SK-MEL-5 (cell line): Measurements from ENCODE around the gene LIAS. TPM values are rescaled to one million over a fixed set of nuclear protein-coding genes. Genes with fewer than 3 reads are reported as not detected.

Experiments
- DNase-seq: peaks from one replicate; pipeline ENCODE4 v3.0.0-alpha.2; 2016; ENCODE audit warnings: low read depth, low spot score
- in situ Hi-C: cut with HindIII; loops from 2 replicates; pipeline ENCODE4 v1.10.0; 2016; ENCODE audit warnings: low sequenced_read_pairs, high pct_unique_total_duplicates, low pct_unique_long_range_greater_than_20kb
- small RNA-seq, 2 experiments: library from RNA; depleted of rRNA; stranded (forward); fragments of <200 nt; gene quantifications; one replicate each; pipeline ENCODE3, GENCODE V24; 2014
- total RNA-seq: library from RNA; depleted of rRNA; stranded (reverse); fragments of >200 nt; shearing (Covaris generic); gene quantifications from 2 replicates; pipeline ENCODE4 v1.2.3, GENCODE V29; 2014; rRNA removed

LIAS gene
- total RNA-seq, 1 experiment from 2014 or later = 20.5 TPM

DNA sequence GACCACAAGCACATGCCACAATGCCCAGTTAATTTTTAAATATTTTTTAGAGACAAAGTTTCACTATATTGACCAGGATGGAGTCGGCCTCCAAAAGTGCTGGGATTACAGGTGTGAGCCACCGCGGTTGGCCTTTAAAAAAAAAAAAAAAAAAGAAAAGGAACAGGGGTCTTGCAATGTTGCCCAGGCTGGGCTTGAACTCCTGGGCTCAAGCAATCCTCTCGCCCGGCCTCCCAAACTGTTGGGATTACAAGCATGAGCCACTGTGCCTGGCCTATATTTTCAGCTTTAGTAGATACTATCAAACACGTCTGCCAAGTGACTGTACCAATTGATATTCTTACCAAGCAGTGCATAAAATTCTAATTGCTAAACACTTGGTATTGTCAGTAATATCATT, 59.6 kb downstream of the LIAS start:
- DNase-seq = no peak
- in situ Hi-C loops = no loop called here

DNA sequence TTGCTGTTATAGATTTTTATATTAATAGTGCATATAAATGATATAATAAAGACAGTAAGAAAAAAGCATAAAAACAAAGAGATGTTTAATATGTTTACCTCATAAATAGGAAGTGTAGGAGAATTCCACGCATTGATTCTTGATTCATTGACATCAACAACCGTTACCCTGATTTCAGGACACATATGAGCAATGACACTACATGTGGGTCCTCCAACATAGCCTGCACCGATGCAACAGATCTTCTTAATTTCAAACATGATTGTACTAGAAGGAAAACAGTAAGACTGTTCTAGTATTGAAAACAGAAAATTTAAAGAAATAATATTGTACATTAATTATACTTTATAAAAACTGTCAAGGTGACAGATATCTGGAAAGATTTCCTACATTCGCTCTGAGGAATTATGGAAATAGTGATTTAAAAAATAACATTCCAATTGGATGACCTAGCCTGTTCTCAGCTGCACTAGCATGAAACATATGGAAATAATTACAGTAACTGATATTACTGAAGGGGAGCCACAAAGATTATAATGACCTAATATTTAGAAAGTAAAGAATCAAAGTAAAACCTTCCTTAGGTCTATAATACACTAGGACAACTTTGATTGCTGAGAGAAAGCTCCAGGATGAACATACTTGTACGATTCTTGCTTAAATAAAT, 62.5 kb downstream of the LIAS start:
- in situ Hi-C loops = no loop called here
- no peak for DNase-seq

DNA sequence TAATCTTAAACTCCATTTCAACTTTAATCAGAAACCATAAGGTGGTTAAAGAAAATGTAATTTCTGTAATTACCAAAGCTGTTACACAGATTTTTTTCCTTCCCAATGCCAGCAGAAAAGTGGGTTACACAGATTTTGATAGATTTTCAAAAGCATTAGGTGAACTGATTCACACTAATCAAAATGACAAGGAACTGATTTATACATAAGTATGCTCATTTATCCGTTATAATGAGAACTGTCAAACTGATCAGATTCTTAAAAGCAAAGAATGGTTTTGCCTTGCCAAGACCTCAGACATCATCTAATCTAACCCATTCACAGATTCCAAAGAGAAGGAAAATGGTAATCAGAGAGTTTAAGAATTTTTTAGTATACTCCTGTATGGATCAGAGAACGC, 63.2 kb downstream of the LIAS start:
- in situ Hi-C loops = no loop called here
- DNase-seq = no peak

DNA sequence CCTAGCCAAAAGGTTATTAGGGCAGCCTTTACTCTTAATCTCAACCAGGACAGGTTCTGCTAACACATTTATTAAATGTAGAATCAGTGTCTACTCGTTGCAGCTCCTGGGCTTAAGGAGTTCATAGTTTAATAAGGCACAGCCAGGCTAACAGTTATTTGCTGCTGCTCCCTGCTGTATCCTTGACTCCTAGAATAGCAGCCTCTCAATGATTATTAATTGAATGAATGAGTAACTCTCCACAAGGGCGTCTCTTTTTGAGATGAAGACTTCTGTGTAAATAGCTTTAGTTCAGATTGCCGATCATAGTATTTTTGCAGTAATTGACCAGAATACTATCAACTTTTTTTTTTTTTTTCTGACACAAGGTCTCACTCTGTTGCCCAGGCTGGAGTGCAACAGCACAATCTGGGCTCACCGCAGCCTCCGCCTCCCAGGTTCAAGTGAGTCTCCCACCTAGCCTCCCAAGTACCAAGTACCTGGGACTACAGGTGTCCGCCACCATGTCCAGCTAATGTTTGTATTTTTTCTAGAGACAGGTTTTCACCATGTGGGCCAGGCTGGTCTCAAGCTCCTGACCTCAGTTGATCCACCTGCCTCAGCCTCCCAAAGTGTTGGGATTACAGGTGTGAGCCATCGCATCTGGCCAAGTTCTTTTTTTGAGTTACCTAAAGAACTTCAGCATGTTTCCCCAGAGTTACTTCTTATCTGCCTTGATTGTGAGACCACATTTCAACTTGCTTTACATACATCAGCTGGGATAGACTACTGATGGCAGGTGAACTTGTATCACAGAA, 65.5 kb downstream of the LIAS start:
- DNase-seq = no peak
- in situ Hi-C loops = no loop called here

DNA sequence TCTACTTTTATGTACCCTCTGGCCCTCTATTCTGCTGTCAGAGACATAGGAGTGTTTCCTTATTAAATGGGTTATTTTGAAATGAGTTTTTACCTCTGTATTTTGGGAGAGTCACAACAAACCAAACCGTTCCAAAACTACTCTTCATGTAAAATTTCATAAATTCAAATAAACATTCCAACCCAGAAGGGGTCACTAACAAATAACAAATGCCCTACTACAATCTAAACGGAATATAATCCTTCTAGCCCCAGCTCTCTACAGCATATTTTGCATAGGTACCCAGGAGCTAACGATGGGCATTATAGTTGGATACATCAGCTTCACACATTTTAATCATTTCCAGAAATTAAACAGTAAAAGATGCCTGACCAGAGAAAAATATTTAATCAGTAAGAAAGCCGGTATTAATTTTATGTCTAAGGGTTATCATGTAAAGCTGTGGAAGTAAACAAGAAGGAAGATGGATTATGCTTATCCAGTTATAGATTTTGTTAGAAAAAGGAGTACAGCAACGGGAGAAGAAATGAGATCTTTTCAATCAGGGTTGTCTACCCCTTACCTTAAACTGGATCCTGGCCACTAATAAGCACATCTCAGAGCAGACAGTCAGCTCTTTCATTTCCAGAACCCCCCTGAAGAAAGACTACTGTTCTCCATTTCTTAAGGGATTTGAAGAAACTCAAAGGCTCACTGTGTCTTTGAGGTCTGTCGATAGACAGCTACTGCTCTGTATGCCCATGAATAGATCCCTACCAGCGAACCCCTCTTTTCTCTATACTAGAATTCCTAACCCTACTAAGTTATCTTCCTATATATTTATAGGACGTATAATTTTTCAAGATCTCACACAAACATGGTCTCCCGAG, 67.2 kb downstream of the LIAS start:
- in situ Hi-C loops = no loop called here
- peak; percentile 81 for DNase-seq

DNA sequence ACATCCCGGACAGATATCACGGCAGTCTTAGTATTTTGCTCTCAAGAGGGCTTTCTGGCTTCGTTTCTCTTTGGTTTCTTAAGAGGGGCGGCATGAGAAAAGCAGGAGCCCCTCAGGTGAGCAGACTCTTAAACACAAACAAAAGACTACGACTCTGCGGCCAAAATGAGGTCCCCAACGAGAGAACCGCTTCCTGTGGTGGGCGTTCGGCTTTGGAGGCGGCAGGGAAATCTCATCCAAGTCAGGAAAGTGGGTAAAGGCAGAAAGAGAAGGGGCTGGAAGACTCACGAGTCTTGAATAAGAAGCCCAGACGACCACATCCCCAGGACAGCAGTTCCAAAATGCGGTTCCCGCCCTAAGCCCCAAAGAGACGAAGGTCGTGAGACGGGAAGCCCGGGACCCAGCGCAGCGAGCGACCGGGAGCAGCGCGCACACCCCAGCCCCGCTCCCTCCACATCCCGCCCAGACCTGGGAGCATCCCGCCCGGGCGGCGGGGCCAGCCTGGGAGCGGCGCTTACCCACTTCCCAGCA, 68.0 kb downstream of the LIAS start:
- in situ Hi-C loops = no loop called here

DNA sequence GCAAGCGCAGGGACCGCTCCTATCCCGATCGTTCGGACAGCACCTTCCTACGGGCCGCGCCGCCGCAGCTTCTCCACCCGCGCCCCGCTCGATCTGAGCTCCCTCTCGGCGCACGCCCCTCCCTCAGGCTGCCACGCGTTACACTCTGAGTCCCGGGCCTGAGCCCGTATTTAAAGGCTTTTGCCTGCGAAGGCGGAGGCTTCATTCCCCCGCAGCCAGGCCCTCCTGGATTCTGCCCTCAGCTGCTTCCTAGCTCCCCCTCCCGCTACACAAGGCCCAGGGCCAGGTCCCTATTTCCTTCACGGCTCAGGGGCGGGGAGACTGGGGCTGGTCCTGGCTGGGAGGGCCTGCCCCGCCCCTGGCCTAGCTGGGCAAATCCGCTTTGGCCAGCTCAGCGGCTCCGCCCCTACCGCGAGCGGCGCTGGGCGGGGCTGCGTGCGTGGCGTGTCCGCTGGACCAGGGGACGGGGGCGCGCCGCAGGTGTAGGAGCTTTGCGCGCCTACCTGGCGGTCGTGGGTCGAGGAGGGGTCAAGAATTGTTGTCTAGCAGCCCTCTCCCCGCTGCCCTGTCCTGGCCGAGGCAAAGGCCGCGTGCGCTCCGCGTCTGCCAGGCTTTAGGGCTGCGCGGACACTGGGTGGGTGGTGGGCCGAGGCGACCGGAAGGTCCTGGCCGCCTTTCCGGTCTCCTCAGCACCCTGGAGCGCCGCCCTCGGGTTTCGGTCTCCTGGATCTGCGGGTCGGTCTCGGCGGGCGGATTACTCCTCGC, 68.6 kb downstream of the LIAS start, which contains the start of gene UGDH:
Gene UGDH, minus strand, starts transcription at position 144 of the 765 bp plus-strand sequence. CDS start 5,927 bp downstream, outside the sequence.
- peak; percentile 96 for DNase-seq
- in situ Hi-C loops = no loop called here

More for the DNA sequence above, 68.0 kb downstream of the LIAS start:
- no peak for DNase-seq

DNA sequence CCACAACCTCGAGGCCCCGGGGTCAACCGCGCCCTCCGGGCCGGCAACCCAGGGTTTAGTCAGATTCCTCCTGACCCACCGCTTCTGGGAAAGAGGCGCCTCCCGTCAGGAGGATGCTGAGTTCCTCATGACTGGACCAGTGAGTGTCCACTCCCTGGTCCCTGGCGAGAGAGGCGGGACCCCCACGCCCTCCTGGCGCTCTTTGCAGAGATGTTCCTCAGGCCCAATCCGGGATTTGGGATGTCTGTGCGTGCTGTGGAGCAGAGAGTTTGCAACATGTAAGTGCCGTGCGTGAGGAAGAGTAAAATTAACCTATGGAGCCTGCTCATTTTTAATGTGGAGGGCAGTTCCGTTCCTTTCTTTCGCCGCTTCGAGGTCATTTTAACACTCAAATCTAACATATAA, 69.2 kb downstream of the LIAS start:
- in situ Hi-C loops = no loop called here
- peak; percentile 84 for DNase-seq

Small RNA genes within 50 kb of the gene (small RNA-seq; reads per million reads assigned to genes)
- 0 reads per million in 2 experiments for gene MIR5591
- 0 reads per million in 2 experiments for gene RF00019

Other genes starting within 250 kb of the LIAS start
- gene RFC1, start 92.7 kb upstream of the LIAS start, total RNA-seq = 48.4 and 54.0 TPM in 2 replicates
- gene KLB, start 52.1 kb upstream of the LIAS start, total RNA-seq = not detected in 2 replicates
- 3,684 and 3,967 TPM in 2 replicates for gene RPL9, start 134 bp upstream of the LIAS start, total RNA-seq
- gene UGDH, start 68.4 kb downstream of the LIAS start, total RNA-seq = 90.9 and 93.4 TPM in 2 replicates
- gene SMIM14, start 179.8 kb downstream of the LIAS start, total RNA-seq = 13.8 and 22.9 TPM in 2 replicates
- gene UBE2K, start 239.1 kb downstream of the LIAS start, total RNA-seq = 17.9 and 29.2 TPM in 2 replicates